ENCODE results near the gene MGAT5B.

GRCh38 chr17:76949913-76950695 is 81.9 kb downstream of the MGAT5B start:
- TF ChIP-seq CTCF (IDR thresholded peaks at IDR 0.05), result no peak
- no peak for TF ChIP-seq POLR2A (IDR thresholded peaks at IDR 0.05)
